GM21528 (cell line): Measurements from ENCODE around the gene MYL12B.
A peak's percentile ranks its signal among the peaks of the same experiment; 100 is the strongest.
"Not testable (repeated sequence)": the region's sequence is repeated elsewhere in the genome, so short reads cannot be mapped to it uniquely, and the experiment has no call there.

Source experiments
- ATAC-seq: cut with Tn5 transposase; IDR thresholded peaks from one replicate; pipeline ENCODE4 v1.9.1; 2021; ENCODE audit warnings: mild to moderate bottlenecking, moderate library complexity; ENCODE audit not compliant: unreplicated experiment, low FRiP score

Gene MYL12B

GRCh38 chr18:3261373-3262233 is at the start of gene MYL12B:
Gene MYL12B (plus strand): TSS chr18:3262133. CDS start chr18:3272899, 10,766 bp downstream.
- ATAC-seq, result peak; percentile 87

GRCh38 chr18:3212657-3213056 is 49.3 kb upstream of the MYL12B start:
- ATAC-seq, result no peak

- no peak for ATAC-seq
These were observed 48.5 kb upstream of the MYL12B start for GRCh38 chr18:3213300-3214059.

- no peak for ATAC-seq
These were observed 46.9 kb upstream of the MYL12B start for GRCh38 chr18:3214855-3215637.

GRCh38 chr18:3216987-3217386 is 44.9 kb upstream of the MYL12B start:
- no peak for ATAC-seq

GRCh38 chr18:3217948-3218647 is 43.8 kb upstream of the MYL12B start:
- no peak for ATAC-seq

- ATAC-seq, result no peak
These were observed 43.1 kb upstream of the MYL12B start for GRCh38 chr18:3218819-3219218.

- no peak for ATAC-seq
These were observed 42.7 kb upstream of the MYL12B start for GRCh38 chr18:3219241-3219630.

- no peak for ATAC-seq
These were observed 42.1 kb upstream of the MYL12B start, which contains the start of gene MYOM1 for GRCh38 chr18:3219631-3220335. Gene MYOM1 (minus strand): TSS chr18:3219968. CDS start chr18:3215223, 4,745 bp downstream.

- ATAC-seq, result not testable (repeated sequence)
These were observed 41.1 kb upstream of the MYL12B start for GRCh38 chr18:3220868-3221267.

GRCh38 chr18:3221496-3221895 is 40.4 kb upstream of the MYL12B start:
- no peak for ATAC-seq

GRCh38 chr18:3223356-3223755 is 38.6 kb upstream of the MYL12B start:
- no peak for ATAC-seq

- ATAC-seq, result no peak
These were observed 37.7 kb upstream of the MYL12B start for GRCh38 chr18:3224223-3224622.

GRCh38 chr18:3225588-3225987 is 36.3 kb upstream of the MYL12B start:
- no peak for ATAC-seq

- ATAC-seq, result no peak
These were observed 35.9 kb upstream of the MYL12B start for GRCh38 chr18:3226048-3226447.

- no peak for ATAC-seq
These were observed 31.3 kb upstream of the MYL12B start for GRCh38 chr18:3230401-3231334.

- no peak for ATAC-seq
These were observed 28.9 kb upstream of the MYL12B start for GRCh38 chr18:3233004-3233403.

GRCh38 chr18:3233433-3234168 is 28.3 kb upstream of the MYL12B start:
- no peak for ATAC-seq
